HG02571 (cell line): ENCODE results near the gene TFIP11.

ENCODE experiments used
- ATAC-seq: cut with Tn5 transposase; IDR thresholded peaks from one replicate; pipeline ENCODE4 v1.9.1; 2021; ENCODE audit warnings: mild to moderate bottlenecking, moderate library complexity; ENCODE audit not compliant: unreplicated experiment

The TFIP11 gene

DNA sequence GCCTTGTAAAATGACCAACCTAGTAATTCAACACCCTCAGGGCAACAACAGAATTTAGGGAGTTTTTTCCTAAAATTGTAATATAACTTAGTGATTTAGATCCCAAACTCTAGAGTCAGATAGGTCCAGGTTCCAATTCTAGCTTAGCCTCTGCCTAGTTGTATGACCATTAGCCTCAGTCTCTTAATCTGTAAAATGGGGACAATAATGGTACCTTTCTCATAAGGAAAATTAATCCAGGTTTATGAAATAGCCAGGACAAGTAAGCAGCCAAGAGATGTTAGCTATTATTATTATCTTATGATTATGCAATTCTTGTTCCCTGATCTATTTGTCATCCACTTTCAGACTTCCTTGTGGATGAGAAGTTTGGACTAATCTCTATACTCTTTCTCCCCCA, 4.1 kb downstream of the TFIP11 start:
- no peak for ATAC-seq

DNA sequence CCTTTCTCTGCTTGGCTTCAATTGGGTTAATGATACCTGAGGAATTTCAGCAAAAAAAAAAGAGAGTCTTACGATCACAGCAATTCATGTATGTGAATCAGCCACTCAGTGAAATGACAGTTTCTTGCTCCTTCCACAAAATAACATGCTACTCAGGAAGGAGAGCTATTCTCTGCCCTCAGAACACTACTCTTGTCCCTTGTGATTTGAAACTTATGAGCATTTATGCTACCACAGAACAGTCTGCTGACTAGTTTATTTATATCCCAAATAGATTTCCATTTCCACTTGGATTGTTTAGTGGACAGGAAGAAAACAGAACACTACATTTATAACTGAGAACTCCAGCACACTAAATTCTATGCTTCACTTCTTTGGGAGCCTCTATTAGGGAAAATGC, 8.5 kb downstream of the TFIP11 start:
- ATAC-seq: no peak

DNA sequence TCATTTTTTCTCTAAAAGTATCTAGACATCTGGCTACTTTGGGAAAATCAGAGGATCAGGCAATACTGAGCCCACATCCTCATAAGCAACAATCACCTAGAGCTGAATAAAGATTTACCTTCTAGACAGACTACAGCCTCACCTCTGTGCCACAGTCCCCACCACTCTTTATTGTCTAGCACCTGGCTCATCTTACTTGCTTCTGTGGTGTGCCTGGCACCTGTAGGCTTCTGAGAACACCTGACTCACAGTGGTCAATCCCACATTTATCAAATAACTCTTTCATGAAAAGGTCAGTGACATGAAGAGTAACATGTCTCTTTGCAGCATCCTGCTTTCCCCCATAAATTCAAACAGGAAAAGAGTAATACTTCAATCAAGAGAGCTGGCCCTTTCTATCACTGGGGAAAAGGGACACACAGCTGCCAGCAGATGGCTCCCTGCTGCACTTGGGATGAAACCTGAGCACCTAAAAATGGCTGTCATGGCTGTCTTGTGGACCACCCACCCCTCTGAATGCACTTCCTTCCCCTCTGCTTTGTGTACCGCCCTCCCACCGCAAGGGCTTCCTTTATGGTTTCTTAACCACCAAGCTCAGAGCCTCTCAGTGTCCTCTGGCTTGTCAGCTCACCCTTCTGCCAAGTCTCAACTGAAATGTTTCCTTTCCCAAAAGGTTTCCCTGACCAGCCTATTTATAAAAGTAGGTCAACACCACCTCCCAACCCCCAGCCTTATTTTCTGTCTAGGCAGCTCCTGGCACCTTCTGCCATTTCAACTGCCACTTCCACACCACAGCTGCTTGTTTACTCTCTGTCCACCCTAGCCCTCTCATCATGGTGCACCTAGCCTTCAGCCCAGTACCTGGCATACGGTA, 9.3 kb downstream of the TFIP11 start:
- no peak for ATAC-seq

DNA sequence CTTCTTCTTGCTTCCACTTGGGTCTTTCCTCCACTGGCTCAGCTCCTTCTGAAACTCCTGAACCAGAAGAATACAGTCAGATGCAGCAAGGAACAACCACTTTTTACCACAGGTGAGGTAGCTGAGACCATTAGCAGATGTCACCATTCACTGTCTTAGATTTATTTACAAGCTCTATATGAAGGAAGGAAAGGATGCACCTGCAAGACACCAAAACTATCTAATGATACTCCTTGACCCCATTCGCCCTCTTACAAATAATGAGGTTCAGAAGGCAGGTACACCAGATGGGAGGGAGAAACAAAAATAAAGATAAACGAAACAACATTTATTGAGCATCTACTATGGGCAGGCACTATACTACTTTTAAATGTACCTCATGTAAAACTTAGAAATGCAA, 10.3 kb downstream of the TFIP11 start:
- no peak for ATAC-seq

DNA sequence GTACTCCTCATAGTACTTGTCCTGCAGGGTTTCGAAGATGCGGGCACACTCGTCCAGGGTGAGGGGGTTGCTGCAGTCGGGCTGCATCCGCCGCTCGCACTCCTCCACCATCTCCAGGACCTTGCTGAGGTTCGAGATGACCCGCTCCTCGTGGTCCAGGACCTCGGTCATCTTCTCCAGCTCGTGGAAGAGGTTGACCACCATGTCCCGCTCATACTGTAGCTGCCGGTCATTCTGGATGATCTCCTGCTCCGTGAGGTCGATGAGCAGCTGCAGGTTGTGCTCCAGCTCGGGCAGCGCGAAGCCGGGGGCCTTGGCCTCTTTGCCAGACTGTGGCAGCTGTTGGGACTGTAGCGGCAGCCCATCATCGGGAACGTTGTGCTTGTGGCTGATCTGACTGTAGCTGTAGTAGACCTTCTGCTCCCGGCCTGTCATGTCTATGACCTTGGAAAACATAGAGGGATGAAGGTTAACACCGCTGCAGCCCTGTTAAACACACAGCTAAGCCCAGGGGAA, 13.0 kb downstream of the TFIP11 start:
- no peak for ATAC-seq

DNA sequence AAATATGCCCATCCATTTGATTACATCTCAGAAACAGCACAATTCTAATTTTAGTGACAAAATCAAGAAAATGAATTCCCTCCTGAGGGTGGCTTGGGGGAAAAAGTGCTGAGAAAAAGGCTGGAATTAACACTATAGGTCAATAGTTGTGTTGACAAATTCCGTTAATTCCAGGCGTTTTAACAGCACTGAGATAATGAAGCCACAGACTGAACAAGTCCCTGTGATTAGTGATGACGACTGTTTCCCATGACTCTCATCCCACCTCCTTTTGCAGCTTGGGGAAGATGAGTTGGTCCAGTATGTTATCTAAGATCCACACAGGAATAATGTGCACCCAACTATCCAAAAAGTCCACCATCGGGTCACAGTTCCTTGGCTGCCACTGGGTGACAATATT, 15.8 kb downstream of the TFIP11 start:
- ATAC-seq: no peak

DNA sequence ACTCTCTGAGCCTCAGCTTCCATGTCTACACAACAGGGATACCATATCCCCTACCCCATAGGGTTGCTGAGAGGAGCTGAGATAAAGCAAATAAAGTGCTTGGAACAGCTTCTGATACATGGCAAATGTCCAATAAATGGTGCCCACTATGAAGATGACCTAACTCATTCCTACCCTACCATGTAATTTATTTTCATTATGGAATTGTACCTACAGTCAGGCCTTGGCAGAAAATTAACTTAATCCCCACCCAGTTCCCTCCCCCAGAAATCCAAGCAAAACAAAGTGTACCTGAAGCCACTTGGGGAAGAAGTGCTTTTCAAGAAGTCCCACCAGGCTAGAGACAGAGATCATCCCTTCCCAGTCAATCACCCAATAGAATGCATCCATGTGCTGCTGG, 17.8 kb downstream of the TFIP11 start:
- no peak for ATAC-seq

DNA sequence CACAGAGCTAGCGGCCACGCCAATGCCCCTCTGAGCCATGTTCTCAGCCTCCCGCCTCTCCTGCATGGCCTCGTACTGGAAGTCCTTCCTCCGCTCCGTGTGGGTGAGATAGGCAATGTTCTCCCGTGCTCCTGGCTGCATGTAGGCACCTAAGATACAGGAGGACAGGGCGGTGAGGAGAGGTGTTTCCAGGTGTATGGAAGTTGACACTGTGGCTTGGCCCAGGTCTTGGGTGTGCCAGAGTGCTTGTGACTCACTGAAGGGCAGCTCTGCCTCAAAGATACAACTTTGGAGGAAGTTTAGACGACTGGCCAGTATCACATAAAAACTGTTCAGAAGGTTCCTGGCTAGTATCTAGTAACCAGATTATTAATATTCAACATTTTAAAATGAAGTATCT, 20.1 kb downstream of the TFIP11 start:
- ATAC-seq: no peak

DNA sequence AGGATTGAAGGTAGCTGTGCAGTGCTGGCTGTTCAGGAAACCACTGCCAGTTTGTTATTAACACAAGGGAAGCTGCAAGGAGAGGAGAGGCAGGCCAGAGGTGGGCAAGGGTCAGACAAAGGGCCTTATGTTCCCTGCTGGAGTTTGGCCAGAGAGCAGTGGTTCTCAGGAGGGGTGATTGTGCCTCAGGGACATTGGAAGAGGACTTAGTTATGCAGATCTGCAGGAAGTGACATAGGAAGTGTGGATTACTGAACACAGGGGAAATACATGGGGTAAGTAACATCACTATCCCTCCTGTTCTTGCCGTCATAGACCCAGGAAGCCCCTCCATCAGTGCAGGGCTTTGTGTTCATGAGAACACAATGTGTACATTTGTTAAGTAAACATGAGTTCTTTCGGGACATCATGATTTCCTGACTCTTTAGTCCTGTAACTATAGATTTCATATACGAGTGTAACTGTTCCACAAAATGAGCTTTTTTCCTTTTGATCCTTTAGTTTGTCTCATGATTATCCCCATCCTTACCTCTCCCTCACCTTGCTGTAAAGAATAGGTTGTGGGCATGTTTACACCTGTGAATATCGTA, 22.7 kb downstream of the TFIP11 start:
- no peak for ATAC-seq

DNA sequence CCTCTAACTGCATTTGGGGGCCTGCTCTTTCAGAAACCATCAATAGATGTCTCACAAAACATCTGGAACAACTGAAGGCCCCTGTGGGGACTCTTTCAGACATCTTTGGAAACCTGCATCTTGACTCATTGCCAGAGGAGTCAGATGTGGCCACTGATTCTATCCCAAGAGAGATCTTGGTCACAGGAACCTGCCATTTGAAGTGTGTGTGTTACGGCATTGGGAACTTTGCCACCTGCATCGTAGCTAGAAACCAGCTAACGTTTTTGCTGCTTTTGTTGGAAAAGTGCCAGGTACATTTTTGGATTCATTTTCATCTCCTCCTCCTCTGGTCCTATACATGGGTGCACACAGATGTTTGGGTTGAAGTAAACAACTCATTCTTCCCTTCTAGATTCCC, 24.3 kb downstream of the TFIP11 start:
- no peak for ATAC-seq

DNA sequence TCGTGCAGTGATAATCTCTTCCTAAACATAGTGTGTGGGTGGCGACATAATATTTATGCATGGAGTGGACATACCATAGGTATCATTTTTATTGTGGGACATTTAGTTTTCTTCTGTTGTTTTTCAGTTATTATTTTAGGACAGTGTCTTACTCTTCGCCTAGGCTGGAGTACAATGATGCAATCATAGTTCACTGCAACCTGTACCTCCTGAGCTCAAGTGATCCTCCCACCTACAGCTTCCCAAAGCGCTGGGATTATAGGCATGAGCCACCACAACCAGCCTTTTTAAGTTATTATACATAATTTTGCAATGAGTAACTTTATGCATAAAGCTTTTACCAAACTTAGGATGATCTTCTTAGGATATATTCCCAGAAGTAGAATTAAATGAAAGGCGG, 25.9 kb downstream of the TFIP11 start:
- ATAC-seq: no peak

DNA sequence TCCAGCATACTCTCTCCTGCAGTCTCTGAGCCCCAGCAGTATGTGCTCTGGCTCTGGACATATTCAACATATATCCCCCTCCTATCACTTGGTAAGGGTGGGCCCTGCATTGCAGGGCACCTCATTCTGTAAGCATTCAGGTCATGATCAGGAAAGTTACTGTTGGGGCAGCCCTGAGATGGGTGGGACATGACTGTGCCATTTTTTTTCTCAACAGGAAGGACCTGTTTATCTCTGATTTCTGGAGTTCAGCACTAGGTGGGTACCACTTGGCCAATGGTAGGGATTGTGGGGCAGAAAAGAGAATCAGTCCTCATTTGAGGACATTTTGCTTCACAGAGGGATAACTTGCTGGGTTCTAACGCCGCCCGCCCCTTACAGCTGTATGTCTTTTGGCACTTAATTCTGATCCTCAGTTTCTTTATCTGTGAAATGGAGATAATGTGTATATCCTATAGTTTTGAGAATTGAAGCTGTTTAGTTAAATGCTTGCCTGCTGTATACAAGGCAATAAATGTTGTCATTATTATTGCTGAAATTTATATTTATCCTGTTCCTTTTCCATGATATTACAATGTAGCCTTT, 26.4 kb downstream of the TFIP11 start:
- no peak for ATAC-seq

DNA sequence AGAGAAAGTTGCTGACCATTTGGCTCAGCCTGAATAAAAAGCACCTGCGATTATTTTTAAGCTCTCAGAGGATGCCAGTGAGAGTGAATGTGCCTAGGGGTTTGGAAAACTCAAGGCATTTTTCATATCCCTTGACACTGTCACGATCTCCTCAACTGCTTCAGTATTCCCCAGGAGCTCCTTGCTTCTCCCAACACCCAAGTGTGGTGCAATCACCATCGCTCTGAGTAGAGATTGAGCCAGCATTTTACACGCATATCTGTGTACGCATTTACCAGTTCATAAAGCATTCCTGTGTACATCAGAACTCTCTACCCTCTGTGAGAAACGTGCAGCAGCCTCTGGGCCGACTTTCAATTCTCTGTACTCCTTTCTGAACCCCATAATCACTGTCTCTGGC, 27.3 kb downstream of the TFIP11 start:
- ATAC-seq: no peak

DNA sequence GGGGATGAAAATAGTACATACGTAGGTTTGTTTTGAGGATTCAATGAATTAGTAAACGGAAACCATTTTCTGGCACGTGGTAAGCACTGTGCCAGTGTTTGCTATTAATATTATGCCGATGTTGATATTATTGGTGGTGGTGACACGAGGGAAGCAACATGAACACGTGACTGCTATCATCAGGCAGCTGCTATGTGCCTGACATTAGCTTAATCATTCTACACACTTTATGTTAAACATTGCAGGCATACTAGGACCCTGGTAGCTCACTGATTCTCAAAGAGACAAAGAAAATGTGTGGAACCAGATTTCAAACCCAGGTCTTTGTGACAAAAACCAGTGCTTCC, 27.9 kb downstream of the TFIP11 start:
- no peak for ATAC-seq

DNA sequence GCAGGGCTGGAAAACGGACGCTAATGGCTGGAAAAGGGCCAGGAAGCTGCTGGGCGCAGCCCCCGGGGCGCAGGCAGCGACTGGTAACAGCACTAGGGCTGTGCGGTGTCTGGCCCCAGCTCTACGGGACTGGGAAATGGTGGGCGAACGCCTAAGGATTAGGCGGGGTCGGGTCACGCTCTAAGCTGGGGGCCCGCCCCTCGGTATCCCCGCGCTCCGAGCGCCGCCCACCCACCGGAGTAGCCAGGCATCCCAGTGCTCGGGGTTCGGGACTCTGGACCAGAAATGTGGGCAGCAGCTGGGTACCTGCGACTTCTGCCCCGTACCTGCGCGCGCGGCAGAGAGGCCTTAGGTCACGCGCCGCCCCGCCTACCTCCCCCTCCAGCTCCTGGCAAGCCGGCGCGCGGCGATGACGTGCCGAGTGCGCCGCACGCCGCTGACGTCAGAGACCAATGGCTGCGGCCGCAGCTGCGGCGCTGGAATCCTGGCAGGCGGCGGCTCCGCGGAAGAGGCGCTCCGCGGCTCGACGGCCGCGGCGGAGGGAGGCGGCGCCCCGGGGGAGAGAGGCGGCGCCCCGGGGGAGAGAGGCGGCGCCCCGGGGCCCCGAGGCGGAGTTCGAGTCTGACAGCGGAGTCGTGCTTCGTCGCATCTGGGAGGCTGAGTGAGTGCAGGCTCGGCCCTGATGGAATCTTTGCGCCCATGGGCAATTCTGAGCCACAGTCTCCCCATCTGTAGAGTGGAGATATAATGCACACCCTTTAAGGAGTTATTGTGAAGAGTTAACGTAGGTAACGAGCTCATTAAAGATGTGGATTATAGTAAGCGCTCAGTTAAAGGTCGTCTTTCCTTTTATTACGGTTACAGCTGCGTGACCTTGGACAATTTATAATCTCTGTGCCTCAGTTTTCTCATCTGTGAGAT, 28.6 kb downstream of the TFIP11 start, which contains the start of the genes HPS4 and SRRD:
TSS of gene HPS4 (minus strand) at position 345 of the 921 bp plus-strand sequence. CDS start 2,021 bp downstream, outside the sequence.
TSS of gene SRRD (plus strand) at position 439 of the 921 bp plus-strand sequence. CDS start at position 453, 14 bp downstream.
- ATAC-seq: peak; percentile 68

DNA sequence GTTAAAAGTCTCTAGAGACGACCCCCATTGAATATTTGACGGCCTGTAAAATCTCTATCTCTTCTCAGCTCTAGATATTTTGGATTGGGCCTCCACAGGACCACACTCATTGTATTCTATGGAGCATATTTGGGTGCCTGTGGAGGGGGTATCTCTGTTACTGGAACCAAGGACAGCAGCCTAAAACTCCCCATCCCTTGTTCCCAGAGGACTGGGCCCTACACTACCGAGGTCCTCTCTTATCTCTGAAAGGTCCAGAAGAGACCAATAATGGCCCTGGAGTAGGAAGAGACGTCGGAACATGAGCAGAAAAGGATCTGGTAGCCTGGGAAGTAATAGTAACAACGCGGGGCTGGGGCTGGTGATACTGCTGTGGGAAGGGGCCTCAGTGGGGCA, 29.2 kb downstream of the TFIP11 start:
- ATAC-seq: no peak

DNA sequence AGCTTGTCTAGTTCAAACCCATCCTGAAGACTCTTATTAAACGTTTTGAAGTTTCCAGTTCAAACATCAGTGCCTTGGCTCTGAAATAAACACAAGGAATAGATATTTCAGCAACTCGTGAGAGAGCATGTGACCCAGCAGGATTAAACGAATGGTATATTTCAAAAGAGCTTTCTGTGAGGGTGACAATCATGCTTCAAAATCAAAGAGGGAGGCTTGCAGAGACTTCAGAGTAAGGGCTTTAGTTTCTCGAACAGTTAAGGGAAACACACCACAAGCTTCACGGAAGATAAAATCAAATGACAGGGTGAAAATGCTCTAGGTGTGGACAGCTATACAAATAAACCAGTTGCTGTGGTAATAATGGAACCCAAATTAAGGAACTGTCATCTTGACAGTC, 30.1 kb downstream of the TFIP11 start:
- no peak for ATAC-seq

DNA sequence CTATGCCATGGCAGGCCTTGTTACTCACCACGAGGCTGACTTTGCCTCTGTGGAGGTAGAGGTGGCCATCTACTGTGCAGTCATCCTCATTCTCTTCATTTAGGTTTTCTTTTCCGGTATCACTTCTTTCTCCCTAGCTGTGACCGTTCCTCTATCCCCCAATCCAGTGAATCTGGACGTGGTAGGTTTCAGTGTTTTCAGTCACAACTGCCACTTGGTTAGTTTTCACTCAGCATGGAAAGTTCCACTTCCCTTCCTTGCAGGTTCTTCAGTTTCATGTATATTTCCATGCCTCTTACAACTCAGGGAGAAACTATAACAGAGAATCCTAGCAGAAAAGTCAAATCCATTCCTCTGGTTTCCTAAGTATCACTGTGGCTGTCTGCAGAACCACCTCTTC, 30.6 kb downstream of the TFIP11 start:
- no peak for ATAC-seq

DNA sequence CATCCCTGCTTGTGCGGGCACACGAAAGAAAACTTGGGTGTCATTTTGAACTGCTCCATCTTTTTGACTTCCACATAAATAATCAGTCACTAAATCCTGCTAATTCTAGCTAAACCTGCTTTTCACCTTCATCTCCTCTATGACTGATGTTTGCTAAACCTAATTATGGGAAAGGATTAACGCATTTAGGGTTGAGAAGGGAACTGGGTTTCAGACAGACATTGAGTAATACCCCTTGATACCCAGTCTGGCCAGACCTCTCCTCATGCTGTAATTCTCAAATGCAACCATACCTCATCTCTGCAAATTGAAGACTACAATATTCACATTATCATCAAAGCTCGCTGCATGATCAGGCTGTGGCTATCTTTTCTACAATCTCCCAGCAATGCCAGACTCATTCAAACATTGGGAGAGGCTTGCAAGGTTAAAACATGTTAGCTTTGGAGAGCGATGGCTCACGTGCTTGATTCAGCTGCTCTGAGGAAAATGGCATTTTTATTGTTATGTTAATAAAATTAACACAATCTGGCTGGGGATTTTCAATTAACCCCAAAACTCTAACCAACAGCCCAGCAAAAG, 31.1 kb downstream of the TFIP11 start:
- no peak for ATAC-seq

DNA sequence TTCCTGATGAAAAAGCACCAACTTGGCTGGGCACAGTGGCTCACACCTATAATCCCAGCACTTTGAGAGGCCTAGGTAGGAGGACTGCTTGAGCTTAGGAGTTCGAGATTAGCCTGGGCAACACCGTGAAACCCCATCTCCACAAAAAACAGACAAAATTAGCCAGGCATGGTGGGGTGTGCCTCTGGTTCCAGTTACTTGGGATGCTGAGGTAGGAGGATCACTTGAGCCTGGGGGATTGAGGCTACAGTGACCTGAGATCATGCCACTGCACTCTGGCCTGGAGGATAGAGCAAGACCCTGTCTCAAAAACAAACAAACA, 31.7 kb downstream of the TFIP11 start:
- no peak for ATAC-seq
